NB4 (cell line): ENCODE measurements around the gene CLIC3.
"Not testable (repeated sequence)": the region's sequence is repeated elsewhere in the genome, so short reads cannot be mapped to it uniquely, and the experiment has no call there.

ENCODE experiments used
- CTCF ChIP-seq: IDR thresholded peaks from one replicate; pipeline ENCODE4 v1.5.1; 2012; ENCODE audit warnings: low read depth, low read length
- POLR2A ChIP-seq: IDR thresholded peaks from 2 replicates; pipeline ENCODE4 v1.6.1; 2011; ENCODE audit warnings: mild to moderate bottlenecking; ENCODE audit not compliant: insufficient read length; ENCODE audit errors: extremely low read depth

DNA sequence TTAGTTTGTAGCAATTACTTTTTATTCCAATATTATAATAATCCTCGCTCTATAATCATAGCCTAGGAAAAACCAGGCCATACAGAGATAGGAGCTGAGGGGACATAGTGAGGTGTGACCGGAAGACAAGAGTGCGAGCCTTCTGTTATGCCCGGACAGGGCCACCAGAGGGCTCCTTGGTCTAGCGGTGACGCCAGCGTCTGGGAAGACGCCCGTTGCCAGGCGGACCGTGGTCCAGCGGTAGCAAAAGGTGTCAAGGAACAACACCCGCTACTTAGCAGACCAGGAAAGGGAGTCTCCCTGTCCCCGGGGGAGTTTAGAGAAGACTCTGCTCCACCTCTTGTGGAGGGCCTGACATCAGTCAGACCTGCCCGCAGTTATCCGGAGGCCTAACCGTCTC, 7.9 kb upstream of the CLIC3 start:
- TF ChIP-seq CTCF, result peak; percentile 9
- TF ChIP-seq POLR2A, result not testable (repeated sequence)
